K562 (cell line): ENCODE measurements around the gene HOXA10. TPM values are rescaled to one million over a fixed set of nuclear protein-coding genes. Genes with fewer than 3 reads are reported as not detected.

Experiments
- BHLHE40 ChIP-seq: IDR thresholded peaks from 2 replicates; pipeline ENCODE4 v1.6.1; 2011; ENCODE audit warnings: low read length, improper control_type of control experiment
- ELF4 ChIP-seq: fragments of 450-650 bp; formaldehyde crosslinking; IDR thresholded peaks from 2 replicates; pipeline ENCODE4 v1.4.0; 2022; ENCODE audit warnings: missing genetic modification characterization
- KLF16 ChIP-seq: IDR thresholded peaks from 2 replicates; pipeline ENCODE4 v1.6.1; 2016; ENCODE audit warnings: antibody characterized with exemption
- ZBTB8A ChIP-seq: fragments of 450-650 bp; IDR thresholded peaks from 2 replicates; pipeline ENCODE4 v1.6.1; 2018; ENCODE audit warnings: mild to moderate bottlenecking, moderate library complexity; ENCODE audit not compliant: partially characterized antibody
- polyA plus RNA-seq, 8 experiments: library from polyadenylated mRNA; depleted of rRNA in 4 of 8; stranded (reverse) in 5 of 8; unstranded in 3 of 8; fragments of >200 nt; fragmentation: Nextera tagmentation in 2 of 8; fragmentation: Illumina TruSeq in 1 of 8; extraction: Ambion mirVana in 2 of 8; extraction: Trizol in 1 of 8; gene quantifications; 2 replicates each; pipeline versions ENCODE4 v1.2.1 to v1.2.3, GENCODE V29; 2011 to 2014; ENCODE audit warnings: inconsistent platforms in 1 of 8, missing spikeins in 1 of 8
- total RNA-seq, 7 experiments: library from RNA; depleted of rRNA in 6 of 7; stranded (reverse); fragments of >200 nt in 6 of 7; fragmentation: Illumina TruSeq in 2 of 7; extraction: Trizol in 2 of 7; gene quantifications; 2 replicates each; pipeline versions ENCODE4 v1.2.1 to v1.2.3, GENCODE V29; 2011 to 2021; ENCODE audit warnings: low replicate concordance in 1 of 7
- TF ChIP-seq, protein P1 (sequence below): fragments of 450-650 bp; IDR thresholded peaks from 2 replicates; pipeline ENCODE4 v1.6.1; 2016; ENCODE audit warnings: borderline replicate concordance
- TF ChIP-seq, protein P2 (sequence below), 2 experiments: fragments of 200-800 bp in 1 of 2; sonication (Bioruptor generic) in 1 of 2; sonication (generic) in 1 of 2; formaldehyde crosslinking in 1 of 2; IDR thresholded peaks in 1 of 2; conservative IDR thresholded peaks in 1 of 2; 2 replicates each; pipeline versions ENCODE4 v1.5.0 to v1.6.1; 2016 to 2020; ENCODE audit warnings: missing compliant biosample characterization in 1 of 2, missing genetic modification characterization in 1 of 2, missing genetic modification reagents in 1 of 2
- TF ChIP-seq, protein P3 (sequence below): fragments of 250-450 bp; sonication (Bioruptor Pico); IDR thresholded peaks from 2 replicates; pipeline ENCODE4 v1.4.0; 2020; ENCODE audit warnings: mild to moderate bottlenecking

HOXA10 gene
- total and polyA plus RNA-seq, 9 of the 15 experiments (the other 6 are each of a cell fraction or from before 2014, with no cell fraction given), result not detected

DNA sequence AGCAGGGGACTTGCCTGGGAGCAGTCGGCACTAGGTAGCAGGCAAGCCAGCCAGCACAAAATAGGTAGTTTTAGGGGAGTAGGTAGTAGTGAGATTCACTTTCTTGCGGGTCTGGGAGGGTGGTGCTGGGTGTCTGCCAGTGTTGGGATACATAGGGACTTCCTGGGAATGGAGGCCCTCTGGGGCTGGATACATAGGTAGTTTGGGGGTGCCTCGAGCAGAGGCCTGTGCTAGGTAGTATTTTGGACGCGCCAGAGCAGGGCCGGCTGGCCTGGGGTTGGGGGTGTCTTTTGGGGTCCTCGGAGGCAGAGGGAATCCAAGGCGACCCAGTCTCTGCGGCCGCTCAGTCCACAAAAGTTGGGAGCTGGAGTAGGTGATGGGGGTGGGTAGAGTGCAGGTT lies 19.8 kb downstream of the HOXA10 start (continued):
- TF ChIP-seq, protein P1, sequence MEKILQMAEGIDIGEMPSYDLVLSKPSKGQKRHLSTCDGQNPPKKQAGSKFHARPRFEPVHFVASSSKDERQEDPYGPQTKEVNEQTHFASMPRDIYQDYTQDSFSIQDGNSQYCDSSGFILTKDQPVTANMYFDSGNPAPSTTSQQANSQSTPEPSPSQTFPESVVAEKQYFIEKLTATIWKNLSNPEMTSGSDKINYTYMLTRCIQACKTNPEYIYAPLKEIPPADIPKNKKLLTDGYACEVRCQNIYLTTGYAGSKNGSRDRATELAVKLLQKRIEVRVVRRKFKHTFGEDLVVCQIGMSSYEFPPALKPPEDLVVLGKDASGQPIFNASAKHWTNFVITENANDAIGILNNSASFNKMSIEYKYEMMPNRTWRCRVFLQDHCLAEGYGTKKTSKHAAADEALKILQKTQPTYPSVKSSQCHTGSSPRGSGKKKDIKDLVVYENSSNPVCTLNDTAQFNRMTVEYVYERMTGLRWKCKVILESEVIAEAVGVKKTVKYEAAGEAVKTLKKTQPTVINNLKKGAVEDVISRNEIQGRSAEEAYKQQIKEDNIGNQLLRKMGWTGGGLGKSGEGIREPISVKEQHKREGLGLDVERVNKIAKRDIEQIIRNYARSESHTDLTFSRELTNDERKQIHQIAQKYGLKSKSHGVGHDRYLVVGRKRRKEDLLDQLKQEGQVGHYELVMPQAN, result no peak
- TF ChIP-seq, protein P2, sequence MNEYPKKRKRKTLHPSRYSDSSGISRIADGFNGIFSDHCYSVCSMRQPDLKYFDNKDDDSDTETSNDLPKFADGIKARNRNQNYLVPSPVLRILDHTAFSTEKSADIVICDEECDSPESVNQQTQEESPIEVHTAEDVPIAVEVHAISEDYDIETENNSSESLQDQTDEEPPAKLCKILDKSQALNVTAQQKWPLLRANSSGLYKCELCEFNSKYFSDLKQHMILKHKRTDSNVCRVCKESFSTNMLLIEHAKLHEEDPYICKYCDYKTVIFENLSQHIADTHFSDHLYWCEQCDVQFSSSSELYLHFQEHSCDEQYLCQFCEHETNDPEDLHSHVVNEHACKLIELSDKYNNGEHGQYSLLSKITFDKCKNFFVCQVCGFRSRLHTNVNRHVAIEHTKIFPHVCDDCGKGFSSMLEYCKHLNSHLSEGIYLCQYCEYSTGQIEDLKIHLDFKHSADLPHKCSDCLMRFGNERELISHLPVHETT (CRISPR knock-in tag; conservative IDR thresholded peaks at IDR 0.05 in 1 of 2, IDR thresholded peaks at IDR 0.05 in 1 of 2), result no peak
- TF ChIP-seq ELF4 (CRISPR knock-in tag) (no peak), ZBTB8A (no peak), BHLHE40 (no peak), KLF16 (no peak)
- TF ChIP-seq, protein P3, sequence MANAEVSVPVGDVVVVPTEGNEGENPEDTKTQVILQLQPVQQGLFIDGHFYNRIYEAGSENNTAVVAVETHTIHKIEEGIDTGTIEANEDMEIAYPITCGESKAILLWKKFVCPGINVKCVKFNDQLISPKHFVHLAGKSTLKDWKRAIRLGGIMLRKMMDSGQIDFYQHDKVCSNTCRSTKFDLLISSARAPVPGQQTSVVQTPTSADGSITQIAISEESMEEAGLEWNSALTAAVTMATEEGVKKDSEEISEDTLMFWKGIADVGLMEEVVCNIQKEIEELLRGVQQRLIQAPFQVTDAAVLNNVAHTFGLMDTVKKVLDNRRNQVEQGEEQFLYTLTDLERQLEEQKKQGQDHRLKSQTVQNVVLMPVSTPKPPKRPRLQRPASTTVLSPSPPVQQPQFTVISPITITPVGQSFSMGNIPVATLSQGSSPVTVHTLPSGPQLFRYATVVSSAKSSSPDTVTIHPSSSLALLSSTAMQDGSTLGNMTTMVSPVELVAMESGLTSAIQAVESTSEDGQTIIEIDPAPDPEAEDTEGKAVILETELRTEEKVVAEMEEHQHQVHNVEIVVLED (CRISPR knock-in tag), result no peak
